Spleen (tissue), 11 donors: ENCODE results near the gene LDAH. TPM values are rescaled to one million over a fixed set of nuclear protein-coding genes. Genes with fewer than 3 reads are reported as not detected.

Experiments used
- DNase-seq: peaks from one replicate; pipeline ENCODE4 v3.0.0-alpha.2; 2020
- H3K27ac ChIP-seq, 8 donors: fragments of 200-600 bp; sonication (generic) in 7 of 8; 1 replicate in 4 of 8; 2 replicates in 4 of 8; pipeline versions ENCODE4 v1.5.0 to v1.8.0; 2016 to 2021; ENCODE audit warnings: inconsistent platforms in 4 of 8, mild to moderate bottlenecking in 4 of 8, moderate library complexity in 1 of 8
- H3K27me3 ChIP-seq, 7 donors: fragments of 200-600 bp; sonication (generic) in 6 of 7; replicated peaks in 1 of 7; 1 replicate in 4 of 7; 2 replicates in 3 of 7; pipeline versions ENCODE4 v1.5.0 to v1.8.0; 2016 to 2021; ENCODE audit warnings: inconsistent platforms in 3 of 7, mild to moderate bottlenecking in 1 of 7
- H3K36me3 ChIP-seq, 6 donors: fragments of 200-600 bp; sonication (generic) in 5 of 6; 1 replicate in 4 of 6; 2 replicates in 2 of 6; pipeline versions ENCODE4 v1.5.0 to v1.8.0; 2016 to 2021; ENCODE audit warnings: inconsistent platforms in 2 of 6
- H3K4me1 ChIP-seq, 6 donors: fragments of 200-600 bp; sonication (generic) in 5 of 6; 1 replicate in 3 of 6; 2 replicates in 3 of 6; pipeline versions ENCODE4 v1.5.0 to v1.8.0; 2016 to 2021; ENCODE audit warnings: inconsistent platforms in 3 of 6
- H3K4me3 ChIP-seq, 8 donors: fragments of 200-600 bp; sonication (generic) in 7 of 8; 1 replicate in 4 of 8; 2 replicates in 4 of 8; pipeline versions ENCODE4 v1.5.0 to v1.8.0; 2016 to 2021; ENCODE audit warnings: inconsistent platforms in 4 of 8, mild to moderate bottlenecking in 4 of 8, moderate library complexity in 2 of 8
- H3K9me3 ChIP-seq, 8 donors: fragments of 200-600 bp; sonication (generic) in 7 of 8; 1 replicate in 4 of 8; 2 replicates in 4 of 8; pipeline versions ENCODE4 v1.5.0 to v1.8.0; 2016 to 2021; ENCODE audit warnings: inconsistent platforms in 4 of 8
- POLR2A ChIP-seq, 3 donors: fragments of 450-650 bp; IDR thresholded peaks; one replicate each; pipeline ENCODE4 v1.5.1; 2017; ENCODE audit warnings: antibody characterized with exemption in 3 of 3, mild to moderate bottlenecking in 1 of 3
- POLR2AphosphoS5 ChIP-seq, 3 donors: sonication (generic); formaldehyde crosslinking; IDR thresholded peaks; one replicate each; pipeline ENCODE4 v1.5.1; 2017; ENCODE audit warnings: antibody characterized with exemption in 3 of 3
- WGBS, 5 donors: extraction: QIAGEN DNeasy Blood & Tissue Kit in 3 of 5; methylation state at CpG; one replicate each; pipeline versions ENCODE4 v1.1.5 to v1.1.7; 2013 to 2018; 5-methylcytosine and 5-hydroxymethylcytosine counted together
- intact Hi-C: fragments of 100-400 bp; cut with DNase I; formaldehyde crosslinking; loops from one replicate; pipeline ENCODE4 v1.15.0; 2023; ENCODE audit warnings: low total_unique reads
- polyA plus RNA-seq, 3 donors: library from polyadenylated mRNA; stranded (reverse); fragments of 200-250 nt; gene quantifications; one replicate each; pipeline ENCODE4 v1.2.1, GENCODE V29; 2013
- total RNA-seq, 7 donors: library from RNA; depleted of rRNA in 3 of 7; stranded (reverse); fragments of >200 nt in 3 of 7; fragmentation: NEBNext Ultra II Directional in 4 of 7; extraction: Animal tissue kit (Norgen Biotek cat#: 25700) in 4 of 7; gene quantifications; one replicate each; pipeline versions ENCODE4 v1.1.0 to v1.2.1, GENCODE V29; 2016 to 2021
- TF ChIP-seq, protein P1 (sequence below), 11 experiments: fragments of 200-600 bp in 7 of 11; fragments of 450-650 bp in 4 of 11; sonication (generic) in 4 of 11; IDR thresholded peaks in 8 of 11; conservative IDR thresholded peaks in 3 of 11; 1 replicate in 7 of 11; 2 replicates in 4 of 11; pipeline versions ENCODE4 v1.4.0 to v1.8.0; 2016 to 2021; ENCODE audit warnings: antibody characterized with exemption in 11 of 11, inconsistent platforms in 4 of 11, mild to moderate bottlenecking in 1 of 11
- donor health status: healthy with polysubstance abuse.
- donor health status: DM: no; HTN: no; CAD: no; lungs with moderate emphysema.
- donor health status: DM: no; HTN: no; CAD: no.
- donor health status: Bipolar disorder and iron deficiency.
- donor health status: healthy.
- donor health status: DM: no; HTN: no; CAD: no.
- donor health status: DM: yes; HTN: yes; CAD: no.

LDAH gene
- total and polyA plus RNA-seq, 10 donors: 5.8 to 33.2 (median 21.1) TPM

- H3K36me3 ChIP-seq: peaks cover 0 to 7% (median 0%) of the 10 kb centered on the region in 6 donors
- 68 to 80% (median 73%) methylated on average over 9 to 11 of the region's 11 CpGs for WGBS, 5 donors
- H3K4me3 ChIP-seq: no peak overlapping the region
- H3K9me3 ChIP-seq: no peaks in the 10 kb centered on the region
- DNase-seq: no peak
- intact Hi-C loops: no loop called here
- TF ChIP-seq POLR2AphosphoS5 (IDR thresholded peaks at IDR 0.05) (no peak), POLR2A (IDR thresholded peaks at IDR 0.05) (no peak)
- TF ChIP-seq, protein P1, sequence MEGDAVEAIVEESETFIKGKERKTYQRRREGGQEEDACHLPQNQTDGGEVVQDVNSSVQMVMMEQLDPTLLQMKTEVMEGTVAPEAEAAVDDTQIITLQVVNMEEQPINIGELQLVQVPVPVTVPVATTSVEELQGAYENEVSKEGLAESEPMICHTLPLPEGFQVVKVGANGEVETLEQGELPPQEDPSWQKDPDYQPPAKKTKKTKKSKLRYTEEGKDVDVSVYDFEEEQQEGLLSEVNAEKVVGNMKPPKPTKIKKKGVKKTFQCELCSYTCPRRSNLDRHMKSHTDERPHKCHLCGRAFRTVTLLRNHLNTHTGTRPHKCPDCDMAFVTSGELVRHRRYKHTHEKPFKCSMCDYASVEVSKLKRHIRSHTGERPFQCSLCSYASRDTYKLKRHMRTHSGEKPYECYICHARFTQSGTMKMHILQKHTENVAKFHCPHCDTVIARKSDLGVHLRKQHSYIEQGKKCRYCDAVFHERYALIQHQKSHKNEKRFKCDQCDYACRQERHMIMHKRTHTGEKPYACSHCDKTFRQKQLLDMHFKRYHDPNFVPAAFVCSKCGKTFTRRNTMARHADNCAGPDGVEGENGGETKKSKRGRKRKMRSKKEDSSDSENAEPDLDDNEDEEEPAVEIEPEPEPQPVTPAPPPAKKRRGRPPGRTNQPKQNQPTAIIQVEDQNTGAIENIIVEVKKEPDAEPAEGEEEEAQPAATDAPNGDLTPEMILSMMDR (IDR thresholded peaks at IDR 0.05 in 8 of 11, conservative IDR thresholded peaks at IDR 0.05 in 3 of 11): no peak
- peaks cover 0 to 50% (median 37%) of the 10 kb centered on the region in 7 donors for H3K27me3 ChIP-seq
- peak overlapping the region in 2 of 8 donors; percentile 72 to 81 for H3K27ac ChIP-seq
- H3K4me1 ChIP-seq: peaks cover 3 to 73% (median 41%) of the 10 kb centered on the region in 6 donors
Measured at GRCh38 chr2:20674309-20674965, 148.5 kb downstream of the LDAH start.

DNA sequence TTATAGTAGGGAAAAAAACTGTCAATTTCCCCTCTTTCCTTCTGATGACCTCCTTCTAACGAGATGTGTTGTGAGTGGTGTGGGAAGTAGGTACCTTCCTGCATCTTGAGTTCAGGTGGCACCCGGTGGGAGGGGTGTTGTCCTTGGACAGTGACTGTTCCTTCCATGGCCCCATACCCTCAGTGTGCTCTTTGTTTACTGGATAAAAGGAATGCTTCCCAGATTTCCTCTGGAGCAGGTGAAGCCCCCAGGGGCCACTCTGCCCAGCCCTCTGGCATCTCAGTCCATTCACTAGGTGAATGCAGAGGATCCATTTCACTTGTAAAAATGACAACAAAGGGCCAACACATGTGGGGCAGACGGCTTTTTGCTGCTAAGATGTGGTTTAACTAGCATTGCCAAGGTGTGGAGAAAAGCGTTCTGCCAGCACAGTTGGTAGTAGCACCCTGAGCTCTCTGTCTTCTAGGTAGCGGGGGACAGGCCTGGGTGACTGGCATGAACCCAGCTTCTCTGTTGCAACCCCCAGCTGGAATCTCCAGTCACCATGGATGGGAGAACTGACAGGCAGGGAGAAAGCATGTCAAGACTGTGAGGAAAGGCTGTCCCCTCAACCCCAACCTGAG, 149.1 kb downstream of the LDAH start:
- no peak for DNase-seq
- H3K27me3 ChIP-seq: peaks cover 0 to 57% (median 43%) of the 10 kb centered on the region in 7 donors
- H3K4me1 ChIP-seq: peaks cover 3 to 79% (median 44%) of the 10 kb centered on the region in 6 donors
- H3K27ac ChIP-seq: no peak overlapping the region
- intact Hi-C loops: no loop called here
- TF ChIP-seq POLR2AphosphoS5 (IDR thresholded peaks at IDR 0.05): no peak
- no peak overlapping the region for H3K4me3 ChIP-seq
- H3K9me3 ChIP-seq: no peaks in the 10 kb centered on the region
- WGBS, 5 donors: 75 to 77% (median 76%) methylated on average over 5 of the region's 5 CpGs
- H3K36me3 ChIP-seq: peaks cover 0 to 7% (median 0%) of the 10 kb centered on the region in 6 donors

GRCh38 chr2:20672201-20672951, 150.5 kb downstream of the LDAH start:
- DNase-seq: no peak
- peak overlapping the region in 1 of 8 donors; percentile 27 for H3K4me3 ChIP-seq
- peak overlapping the region in 2 of 8 donors; percentile 42 to 51 for H3K27ac ChIP-seq
- no peaks in the 10 kb centered on the region for H3K9me3 ChIP-seq
- intact Hi-C loops: no loop called here
- peaks cover 3 to 89% (median 52%) of the 10 kb centered on the region in 6 donors for H3K4me1 ChIP-seq
- H3K36me3 ChIP-seq: peaks cover 0 to 7% (median 0%) of the 10 kb centered on the region in 6 donors
- TF ChIP-seq POLR2A (IDR thresholded peaks at IDR 0.05) (no peak), POLR2AphosphoS5 (IDR thresholded peaks at IDR 0.05) (no peak)
- TF ChIP-seq, protein P1 (IDR thresholded peaks at IDR 0.05 in 8 of 11, conservative IDR thresholded peaks at IDR 0.05 in 3 of 11): no peak
- peaks cover 0 to 71% (median 58%) of the 10 kb centered on the region in 7 donors for H3K27me3 ChIP-seq
- WGBS, 5 donors: 39 to 60% (median 47%) methylated on average over 16 to 18 of the region's 18 CpGs

GRCh38 chr2:20671736-20672080, 151.2 kb downstream of the LDAH start:
- 21 to 39% (median 29%) methylated on average over 13 of the region's 13 CpGs for WGBS, 5 donors
- DNase-seq: no peak
- H3K27ac ChIP-seq: no peak overlapping the region
- H3K9me3 ChIP-seq: no peaks in the 10 kb centered on the region
- peak overlapping the region in 1 of 8 donors; percentile 38 for H3K4me3 ChIP-seq
- peaks cover 0 to 77% (median 62%) of the 10 kb centered on the region in 7 donors for H3K27me3 ChIP-seq
- peaks cover 1 to 87% (median 54%) of the 10 kb centered on the region in 6 donors for H3K4me1 ChIP-seq
- peaks cover 0 to 7% (median 0%) of the 10 kb centered on the region in 6 donors for H3K36me3 ChIP-seq
- TF ChIP-seq, protein P1 (IDR thresholded peaks at IDR 0.05 in 8 of 11, conservative IDR thresholded peaks at IDR 0.05 in 3 of 11): no peak
- intact Hi-C loops: no loop called here
